PC-9 (cell line): ENCODE results near the gene PPP1R11.

Source experiments
- CTCF ChIP-seq: fragments of 200-600 bp; sonication (generic); conservative IDR thresholded peaks from 2 replicates; pipeline ENCODE4 v1.6.1; 2017; ENCODE audit warnings: mixed run types, antibody characterized with exemption, mild to moderate bottlenecking, moderate library complexity
- EZH2 ChIP-seq: fragments of 200-600 bp; sonication (generic); IDR thresholded peaks from 2 replicates; pipeline ENCODE4 v1.8.0; 2017; ENCODE audit warnings: antibody characterized with exemption, low read depth

GRCh38 chr6:30100585-30101443 lies 33.8 kb downstream of the PPP1R11 start:
- no peak for TF ChIP-seq EZH2
- TF ChIP-seq CTCF, result no peak
